RWPE2 (cell line): ENCODE data around the gene RHBDF2.
A peak's percentile ranks its signal among the peaks of the same experiment; 100 is the strongest.

Experiments
- ATAC-seq: fragments of 200-7000 bp; cut with Tn5 transposase; 3 replicates; pipeline ENCODE4 v1.9.1; 2021; ENCODE audit warnings: low read depth
- DNase-seq: peaks from one replicate; pipeline ENCODE4 v3.0.0-alpha.2; 2020; ENCODE audit warnings: low spot score
- H3K27ac ChIP-seq: fragments of 450-650 bp; 2 replicates; pipeline ENCODE4 v1.5.1; 2017; ENCODE audit warnings: mild to moderate bottlenecking; ENCODE audit not compliant: poor library complexity, severe bottlenecking
- H3K27me3 ChIP-seq: fragments of 250-450 bp; sonication (Bioruptor Pico); 2 replicates; pipeline ENCODE4 v1.5.1; 2021; ENCODE audit warnings: mild to moderate bottlenecking, moderate library complexity; ENCODE audit not compliant: insufficient read depth, poor library complexity, severe bottlenecking
- H3K36me3 ChIP-seq: fragments of 250-450 bp; sonication (Bioruptor Pico); 2 replicates; pipeline ENCODE4 v1.5.1; 2020; ENCODE audit warnings: low read depth, mild to moderate bottlenecking, moderate library complexity
- H3K4me1 ChIP-seq: fragments of 250-450 bp; sonication (Bioruptor Pico); 2 replicates; pipeline ENCODE4 v1.5.1; 2021; ENCODE audit warnings: mild to moderate bottlenecking, moderate library complexity; ENCODE audit not compliant: insufficient read depth, poor library complexity, severe bottlenecking
- H3K4me3 ChIP-seq: fragments of 250-450 bp; sonication (Bioruptor Pico); 2 replicates; pipeline ENCODE4 v1.5.1; 2021; ENCODE audit warnings: mild to moderate bottlenecking, moderate library complexity; ENCODE audit not compliant: severe bottlenecking
- H3K9me3 ChIP-seq: fragments of 250-450 bp; sonication (Bioruptor Pico); 2 replicates; pipeline ENCODE4 v1.5.1; 2021; ENCODE audit warnings: mild to moderate bottlenecking, moderate library complexity; ENCODE audit not compliant: severe bottlenecking
- CTCF ChIP-seq: fragments of 450-650 bp; IDR thresholded peaks from one replicate; pipeline ENCODE4 v1.5.1; 2017; ENCODE audit warnings: mild to moderate bottlenecking, moderate library complexity; ENCODE audit not compliant: poor library complexity, severe bottlenecking

Gene RHBDF2

GRCh38 chr17:76437467-76438402 is 63.5 kb downstream of the RHBDF2 start:
- ATAC-seq (no peak), DNase-seq (no peak)
- no peak overlapping the region for H3K4me3 ChIP-seq
- no peaks in the 10 kb centered on the region for H3K9me3 ChIP-seq
- no peak overlapping the region for H3K27ac ChIP-seq
- peaks cover 10% of the 10 kb centered on the region for H3K4me1 ChIP-seq
- H3K36me3 ChIP-seq: peaks cover 7% of the 10 kb centered on the region; the same call in 1 of the 2 replicates
- no peak for TF ChIP-seq CTCF
- H3K27me3 ChIP-seq: no peaks in the 10 kb centered on the region

- H3K4me1 ChIP-seq: peaks cover 7% of the 10 kb centered on the region
- H3K27ac ChIP-seq: no peak overlapping the region
- H3K36me3 ChIP-seq: peaks cover 7% of the 10 kb centered on the region; the same call in 1 of the 2 replicates
- H3K9me3 ChIP-seq: no peaks in the 10 kb centered on the region
- no peak overlapping the region for H3K4me3 ChIP-seq
- TF ChIP-seq CTCF: no peak
- DNase-seq (no peak), ATAC-seq (no peak)
- H3K27me3 ChIP-seq: no peaks in the 10 kb centered on the region
Observed at GRCh38 chr17:76435751-76436150, 65.5 kb downstream of the RHBDF2 start.

GRCh38 chr17:76434870-76435269 is 66.4 kb downstream of the RHBDF2 start:
- no peak for TF ChIP-seq CTCF
- H3K27ac ChIP-seq: no peak overlapping the region
- H3K4me1 ChIP-seq: peaks cover 7% of the 10 kb centered on the region
- peaks cover 7% of the 10 kb centered on the region; the same call in 1 of the 2 replicates for H3K36me3 ChIP-seq
- H3K9me3 ChIP-seq: no peaks in the 10 kb centered on the region
- ATAC-seq (no peak), DNase-seq (no peak)
- no peaks in the 10 kb centered on the region for H3K27me3 ChIP-seq
- H3K4me3 ChIP-seq: no peak overlapping the region

- TF ChIP-seq CTCF: no peak
- H3K4me1 ChIP-seq: peaks cover 7% of the 10 kb centered on the region
Observed at GRCh38 chr17:76433693-76434092, 67.5 kb downstream of the RHBDF2 start.

GRCh38 chr17:76432712-76433336 is 68.4 kb downstream of the RHBDF2 start:
- H3K4me1 ChIP-seq: peaks cover 3% of the 10 kb centered on the region
- no peaks in the 10 kb centered on the region for H3K9me3 ChIP-seq
- no peaks in the 10 kb centered on the region for H3K27me3 ChIP-seq
- no peak overlapping the region for H3K27ac ChIP-seq
- ATAC-seq (no peak), DNase-seq (no peak)
- no peak overlapping the region for H3K4me3 ChIP-seq
- peak; percentile 33 for TF ChIP-seq CTCF
- peaks cover 7% of the 10 kb centered on the region; the same call in 1 of the 2 replicates for H3K36me3 ChIP-seq

More at GRCh38 chr17:76433693-76434092, 67.5 kb downstream of the RHBDF2 start:
- H3K9me3 ChIP-seq: no peaks in the 10 kb centered on the region
- peaks cover 7% of the 10 kb centered on the region; the same call in 1 of the 2 replicates for H3K36me3 ChIP-seq
- H3K27ac ChIP-seq: no peak overlapping the region
- DNase-seq (no peak), ATAC-seq (no peak)
- no peak overlapping the region for H3K4me3 ChIP-seq
- no peaks in the 10 kb centered on the region for H3K27me3 ChIP-seq
